Osteoblast (primary cell): ENCODE results near the gene SLC7A1. TPM values are rescaled to one million over a fixed set of nuclear protein-coding genes. Genes with fewer than 3 reads are reported as not detected.
A peak's percentile ranks its signal among the peaks of the same experiment; 100 is the strongest.

Source experiments
- DNase-seq: peaks from one replicate; pipeline ENCODE4 v3.0.0; 2011; ENCODE audit warnings: low spot score, mixed read lengths; ENCODE audit not compliant: insufficient read length; ENCODE audit errors: missing footprints
- H2AFZ ChIP-seq: 2 replicates; pipeline ENCODE4 v1.6.0; 2011; ENCODE audit warnings: mild to moderate bottlenecking, low read length
- H3K27ac ChIP-seq: 2 replicates; pipeline ENCODE4 v1.5.1; 2011; ENCODE audit warnings: mild to moderate bottlenecking, low read depth, low read length, moderate library complexity
- H3K27me3 ChIP-seq: 2 replicates; pipeline ENCODE4 v1.6.0; 2012; ENCODE audit warnings: mild to moderate bottlenecking, control low read depth, inconsistent platforms, low read length, moderate library complexity; ENCODE audit not compliant: insufficient read depth
- H3K36me3 ChIP-seq: 2 replicates; pipeline ENCODE4 v1.5.1; 2011; ENCODE audit warnings: mild to moderate bottlenecking, low read length, control low read depth, moderate library complexity; ENCODE audit not compliant: insufficient read depth
- H3K4me1 ChIP-seq: 2 replicates; pipeline ENCODE4 v1.5.1; 2011; ENCODE audit warnings: mild to moderate bottlenecking, low read length, control low read depth, moderate library complexity; ENCODE audit not compliant: insufficient read depth
- H3K4me2 ChIP-seq: 2 replicates; pipeline ENCODE4 v1.6.0; 2011; ENCODE audit warnings: mild to moderate bottlenecking, low read length; ENCODE audit not compliant: insufficient read depth
- H3K4me3 ChIP-seq: fragments of 200-600 bp; sonication (generic); 3 replicates; pipeline ENCODE4 v1.5.1; 2012; ENCODE audit warnings: mild to moderate bottlenecking, low read length, inconsistent platforms; ENCODE audit not compliant: insufficient read depth
- H3K79me2 ChIP-seq: 2 replicates; pipeline ENCODE4 v1.6.0; 2012; ENCODE audit warnings: mild to moderate bottlenecking, low read length, control low read depth, inconsistent platforms; ENCODE audit not compliant: insufficient read depth
- H3K9me3 ChIP-seq: 2 replicates; pipeline ENCODE4 v1.5.1; 2011; ENCODE audit warnings: low read depth, low read length, control low read depth
- H4K20me1 ChIP-seq: 2 replicates; pipeline ENCODE4 v1.6.0; 2012; ENCODE audit warnings: mild to moderate bottlenecking, low read length, control low read depth; ENCODE audit not compliant: insufficient read depth
- total RNA-seq: library from RNA; depleted of rRNA; stranded (reverse); fragments of >200 nt; gene quantifications from 2 replicates; pipeline ENCODE4 v1.2.3, GENCODE V29; 2012
- TF ChIP-seq, protein P1 (sequence below): IDR thresholded peaks from 2 replicates; pipeline ENCODE4 v1.5.1; 2011; ENCODE audit warnings: mild to moderate bottlenecking, low read depth, low read length, moderate library complexity; ENCODE audit errors: extremely low read depth

The SLC7A1 gene
- total RNA-seq, 1 donor: 25.7 TPM

- Histone ChIP-seq H3K79me2 (peaks cover 43% of the 10 kb centered on the region), H3K4me2 (no peak overlapping the region), H3K4me3 (no peak overlapping the region), H3K27me3 (no peaks in the 10 kb centered on the region), H3K4me1 (peaks cover 37% of the 10 kb centered on the region), H2AFZ (no peak overlapping the region), H3K27ac (no peak overlapping the region), H4K20me1 (no peaks in the 10 kb centered on the region), H3K36me3 (peaks cover 58% of the 10 kb centered on the region), H3K9me3 (no peaks in the 10 kb centered on the region)
- TF ChIP-seq, protein P1, sequence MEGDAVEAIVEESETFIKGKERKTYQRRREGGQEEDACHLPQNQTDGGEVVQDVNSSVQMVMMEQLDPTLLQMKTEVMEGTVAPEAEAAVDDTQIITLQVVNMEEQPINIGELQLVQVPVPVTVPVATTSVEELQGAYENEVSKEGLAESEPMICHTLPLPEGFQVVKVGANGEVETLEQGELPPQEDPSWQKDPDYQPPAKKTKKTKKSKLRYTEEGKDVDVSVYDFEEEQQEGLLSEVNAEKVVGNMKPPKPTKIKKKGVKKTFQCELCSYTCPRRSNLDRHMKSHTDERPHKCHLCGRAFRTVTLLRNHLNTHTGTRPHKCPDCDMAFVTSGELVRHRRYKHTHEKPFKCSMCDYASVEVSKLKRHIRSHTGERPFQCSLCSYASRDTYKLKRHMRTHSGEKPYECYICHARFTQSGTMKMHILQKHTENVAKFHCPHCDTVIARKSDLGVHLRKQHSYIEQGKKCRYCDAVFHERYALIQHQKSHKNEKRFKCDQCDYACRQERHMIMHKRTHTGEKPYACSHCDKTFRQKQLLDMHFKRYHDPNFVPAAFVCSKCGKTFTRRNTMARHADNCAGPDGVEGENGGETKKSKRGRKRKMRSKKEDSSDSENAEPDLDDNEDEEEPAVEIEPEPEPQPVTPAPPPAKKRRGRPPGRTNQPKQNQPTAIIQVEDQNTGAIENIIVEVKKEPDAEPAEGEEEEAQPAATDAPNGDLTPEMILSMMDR: no peak
- no peak for DNase-seq
Measured at GRCh38 chr13:29525757-29526156, 69.7 kb downstream of the SLC7A1 start.

GRCh38 chr13:29524641-29525040 is 70.8 kb downstream of the SLC7A1 start:
- H4K20me1 ChIP-seq: no peaks in the 10 kb centered on the region
- peaks cover 47% of the 10 kb centered on the region for H3K79me2 ChIP-seq
- no peak overlapping the region for H3K4me3 ChIP-seq
- TF ChIP-seq, protein P1: no peak
- H3K27me3 ChIP-seq: no peaks in the 10 kb centered on the region
- no peak overlapping the region for H2AFZ ChIP-seq
- H3K36me3 ChIP-seq: peaks cover 52% of the 10 kb centered on the region
- H3K4me2 ChIP-seq: no peak overlapping the region
- H3K4me1 ChIP-seq: peaks cover 44% of the 10 kb centered on the region
- no peak for DNase-seq
- no peaks in the 10 kb centered on the region for H3K9me3 ChIP-seq
- peak overlapping the region; percentile 97 for H3K27ac ChIP-seq

DNA sequence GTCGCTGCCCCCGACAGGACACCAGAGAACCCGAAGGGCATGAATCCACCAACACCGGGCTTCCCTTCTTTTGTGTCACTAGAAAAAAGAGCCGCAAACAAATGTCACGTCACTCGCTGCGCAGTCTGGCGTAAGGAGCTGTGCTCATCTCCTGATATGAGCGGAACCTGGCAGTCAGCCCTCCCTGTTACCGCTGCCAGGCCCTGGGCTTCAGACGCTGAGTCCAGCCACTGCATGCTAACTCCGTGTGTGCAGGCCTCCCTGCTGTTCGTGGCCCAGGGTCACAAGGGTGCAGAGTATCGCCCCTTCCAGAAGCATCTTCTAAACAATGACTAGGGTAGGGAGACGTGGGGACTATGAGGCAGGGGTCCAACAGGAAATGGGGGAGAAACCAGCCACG is 71.3 kb downstream of the SLC7A1 start:
- Histone ChIP-seq H3K4me1 (peaks cover 44% of the 10 kb centered on the region), H3K79me2 (peaks cover 48% of the 10 kb centered on the region), H3K27ac (peak overlapping the region; percentile 97), H4K20me1 (no peaks in the 10 kb centered on the region), H3K27me3 (no peaks in the 10 kb centered on the region), H3K9me3 (no peaks in the 10 kb centered on the region), H3K4me2 (no peak overlapping the region), H3K4me3 (no peak overlapping the region), H3K36me3 (peaks cover 52% of the 10 kb centered on the region), H2AFZ (no peak overlapping the region)
- TF ChIP-seq, protein P1: no peak
- DNase-seq: no peak

GRCh38 chr13:29523199-29523961 is 72.1 kb downstream of the SLC7A1 start:
- TF ChIP-seq, protein P1: peak; percentile 34
- peaks cover 44% of the 10 kb centered on the region for H3K4me1 ChIP-seq
- H3K27me3 ChIP-seq: no peaks in the 10 kb centered on the region
- H2AFZ ChIP-seq: no peak overlapping the region
- H3K79me2 ChIP-seq: peaks cover 50% of the 10 kb centered on the region
- H3K9me3 ChIP-seq: no peaks in the 10 kb centered on the region
- peaks cover 52% of the 10 kb centered on the region for H3K36me3 ChIP-seq
- H3K27ac ChIP-seq: peak overlapping the region; percentile 97
- no peak overlapping the region for H3K4me2 ChIP-seq
- H3K4me3 ChIP-seq: no peak overlapping the region
- H4K20me1 ChIP-seq: no peaks in the 10 kb centered on the region
- peak; percentile 97 for DNase-seq
